Fibroblast of the aortic adventitia (primary cell): ENCODE measurements around the gene HP. TPM values are rescaled to one million over a fixed set of nuclear protein-coding genes. Genes with fewer than 3 reads are reported as not detected.

ENCODE experiments used
- DNase-seq: peaks from one replicate; pipeline ENCODE4 v3.0.0-alpha.2; 2010; ENCODE audit warnings: low read depth
- H3K4me3 ChIP-seq: 2 replicates; pipeline ENCODE4 v1.5.1; 2011; ENCODE audit warnings: low read depth, mild to moderate bottlenecking, control low read depth, low read length, moderate library complexity
- total RNA-seq: library from RNA; depleted of rRNA; stranded (reverse); fragments of >200 nt; gene quantifications from 2 replicates; pipeline ENCODE4 v1.2.3, GENCODE V29; 2012; ENCODE audit warnings: low replicate concordance
- TF ChIP-seq, protein P1 (sequence below): IDR thresholded peaks from 2 replicates; pipeline ENCODE4 v1.5.1; 2011; ENCODE audit warnings: mild to moderate bottlenecking, low read length, control low read depth, inconsistent platforms; ENCODE audit not compliant: insufficient read depth

Gene HP
- total RNA-seq, 1 donor = 0.27 TPM

DNA sequence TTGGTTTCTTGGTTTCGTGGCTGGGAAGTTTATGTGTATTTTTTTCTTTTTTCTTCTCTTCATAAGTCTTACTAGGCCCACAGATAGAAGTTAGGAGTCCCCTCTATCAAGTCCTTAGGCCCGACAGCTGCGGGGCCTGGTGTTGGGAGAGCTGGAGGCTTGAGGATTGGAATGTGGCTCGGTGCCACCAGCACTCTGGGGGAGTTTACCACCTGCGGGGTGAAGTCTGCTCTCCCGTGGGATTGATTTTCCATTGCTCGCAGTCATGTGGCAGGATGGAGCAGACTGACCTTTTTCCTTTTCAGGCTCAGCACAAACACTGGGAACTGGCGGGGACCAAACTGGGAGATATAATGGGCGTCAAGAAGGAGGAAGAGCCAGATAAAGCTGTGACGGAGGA, 46.9 kb downstream of the HP start:
- H3K4me3 ChIP-seq = no peak overlapping the region
- TF ChIP-seq, protein P1, sequence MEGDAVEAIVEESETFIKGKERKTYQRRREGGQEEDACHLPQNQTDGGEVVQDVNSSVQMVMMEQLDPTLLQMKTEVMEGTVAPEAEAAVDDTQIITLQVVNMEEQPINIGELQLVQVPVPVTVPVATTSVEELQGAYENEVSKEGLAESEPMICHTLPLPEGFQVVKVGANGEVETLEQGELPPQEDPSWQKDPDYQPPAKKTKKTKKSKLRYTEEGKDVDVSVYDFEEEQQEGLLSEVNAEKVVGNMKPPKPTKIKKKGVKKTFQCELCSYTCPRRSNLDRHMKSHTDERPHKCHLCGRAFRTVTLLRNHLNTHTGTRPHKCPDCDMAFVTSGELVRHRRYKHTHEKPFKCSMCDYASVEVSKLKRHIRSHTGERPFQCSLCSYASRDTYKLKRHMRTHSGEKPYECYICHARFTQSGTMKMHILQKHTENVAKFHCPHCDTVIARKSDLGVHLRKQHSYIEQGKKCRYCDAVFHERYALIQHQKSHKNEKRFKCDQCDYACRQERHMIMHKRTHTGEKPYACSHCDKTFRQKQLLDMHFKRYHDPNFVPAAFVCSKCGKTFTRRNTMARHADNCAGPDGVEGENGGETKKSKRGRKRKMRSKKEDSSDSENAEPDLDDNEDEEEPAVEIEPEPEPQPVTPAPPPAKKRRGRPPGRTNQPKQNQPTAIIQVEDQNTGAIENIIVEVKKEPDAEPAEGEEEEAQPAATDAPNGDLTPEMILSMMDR = no peak
- no peak for DNase-seq

- DNase-seq = no peak
- TF ChIP-seq, protein P1 = no peak
- no peak overlapping the region for H3K4me3 ChIP-seq
These were observed 50.6 kb downstream of the HP start for GRCh38 chr16:72104905-72105304.

DNA sequence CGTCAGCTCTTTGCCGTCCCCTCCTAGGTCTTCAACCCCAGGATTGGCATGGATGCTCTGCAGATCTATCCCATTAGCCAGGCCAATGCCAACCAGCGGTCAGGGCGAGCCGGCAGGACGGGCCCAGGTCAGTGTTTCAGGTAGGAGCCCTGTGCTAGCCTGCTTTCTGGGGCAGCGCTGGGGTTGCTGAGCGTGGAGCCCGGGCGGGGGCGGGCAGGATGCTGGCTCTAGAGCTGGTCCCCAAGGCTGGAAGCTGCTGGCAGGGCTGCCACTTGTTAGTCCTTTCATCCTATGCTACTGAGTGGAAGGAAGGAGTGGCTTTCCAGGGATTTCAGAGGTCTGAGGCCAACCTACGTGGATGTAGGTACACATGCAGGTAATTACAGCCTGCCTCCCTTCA, 51.7 kb downstream of the HP start:
- TF ChIP-seq, protein P1 = no peak
- H3K4me3 ChIP-seq = no peak overlapping the region

DNA sequence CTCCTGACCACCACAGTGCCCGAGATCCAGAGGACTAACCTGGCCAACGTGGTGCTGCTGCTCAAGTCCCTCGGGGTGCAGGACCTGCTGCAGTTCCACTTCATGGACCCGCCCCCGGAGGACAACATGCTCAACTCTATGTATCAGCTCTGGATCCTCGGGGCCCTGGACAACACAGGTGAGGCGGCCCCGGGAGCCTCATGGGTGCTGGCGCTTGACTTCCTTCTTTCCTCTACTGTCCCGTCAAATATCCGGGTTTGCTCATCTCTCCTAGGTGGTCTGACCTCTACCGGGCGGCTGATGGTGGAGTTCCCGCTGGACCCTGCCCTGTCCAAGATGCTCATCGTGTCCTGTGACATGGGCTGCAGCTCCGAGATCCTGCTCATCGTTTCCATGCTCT, 53.1 kb downstream of the HP start:
- H3K4me3 ChIP-seq = no peak overlapping the region
- TF ChIP-seq, protein P1 = no peak
- DNase-seq = no peak

More for the DNA sequence above, 51.7 kb downstream of the HP start:
- no peak for DNase-seq

DNA sequence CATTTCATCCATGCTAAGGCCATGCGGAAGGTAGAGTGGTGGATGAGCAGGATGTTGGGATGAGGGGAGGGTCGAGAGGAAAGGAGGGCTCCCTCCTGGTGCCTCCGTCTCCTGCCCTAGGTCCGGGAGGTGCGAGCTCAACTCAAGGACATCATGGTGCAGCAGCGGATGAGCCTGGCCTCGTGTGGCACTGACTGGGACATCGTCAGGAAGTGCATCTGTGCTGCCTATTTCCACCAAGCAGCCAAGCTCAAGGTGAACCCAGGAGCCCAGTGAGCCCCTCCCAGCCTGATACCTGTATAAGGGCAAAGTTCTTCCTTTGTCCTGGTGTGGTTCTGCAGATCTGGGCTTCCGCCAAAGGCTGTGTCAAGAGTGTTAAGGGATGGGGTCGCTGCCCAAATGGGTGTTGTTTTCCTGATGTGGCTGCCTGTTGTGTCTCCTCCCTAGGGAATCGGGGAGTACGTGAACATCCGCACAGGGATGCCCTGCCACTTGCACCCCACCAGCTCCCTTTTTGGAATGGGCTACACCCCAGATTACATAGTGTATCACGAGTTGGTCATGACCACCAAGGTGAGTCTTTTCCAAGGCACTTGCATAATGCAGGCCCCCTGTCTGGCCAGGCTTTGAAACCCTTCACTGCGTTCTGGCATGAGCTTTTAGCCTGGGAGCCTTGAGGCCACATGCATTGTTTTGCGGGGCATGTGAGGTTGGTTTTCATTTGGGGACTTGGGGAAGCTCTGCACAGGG, 54.2 kb downstream of the HP start:
- no peak overlapping the region for H3K4me3 ChIP-seq
- DNase-seq = no peak
- TF ChIP-seq, protein P1 = no peak

GRCh38 chr16:72109300-72109699, 55.0 kb downstream of the HP start:
- TF ChIP-seq, protein P1 = no peak
- no peak for DNase-seq
- H3K4me3 ChIP-seq = no peak overlapping the region
